DND-41 (cell line): ENCODE data around the gene EIF2S2.

Experiments
- CTCF ChIP-seq: IDR thresholded peaks from 2 replicates; pipeline ENCODE4 v1.5.1; 2012; ENCODE audit warnings: borderline replicate concordance, low read length, moderate library complexity, mild to moderate bottlenecking; ENCODE audit not compliant: poor library complexity, severe bottlenecking; ENCODE audit errors: extremely low read depth
- EZH2 ChIP-seq: IDR thresholded peaks from 3 replicates; pipeline ENCODE4 v1.6.1; 2012; ENCODE audit warnings: borderline replicate concordance, low read depth, mild to moderate bottlenecking, moderate library complexity, low read length, inconsistent platforms; ENCODE audit not compliant: severe bottlenecking

GRCh38 chr20:34083781-34084180 lies 28.3 kb downstream of the EIF2S2 start:
- no peak for TF ChIP-seq CTCF
- TF ChIP-seq EZH2 = no peak
